ENCODE results near the gene STRADA. TPM values are rescaled to one million over a fixed set of nuclear protein-coding genes. Genes with fewer than 3 reads are reported as not detected.

STRADA gene
- total and polyA plus RNA-seq, 2 donors (not counting 3 experiments of a cell fraction or from before 2014, with no cell fraction given), result 47.0 to 53.6 TPM

DNA sequence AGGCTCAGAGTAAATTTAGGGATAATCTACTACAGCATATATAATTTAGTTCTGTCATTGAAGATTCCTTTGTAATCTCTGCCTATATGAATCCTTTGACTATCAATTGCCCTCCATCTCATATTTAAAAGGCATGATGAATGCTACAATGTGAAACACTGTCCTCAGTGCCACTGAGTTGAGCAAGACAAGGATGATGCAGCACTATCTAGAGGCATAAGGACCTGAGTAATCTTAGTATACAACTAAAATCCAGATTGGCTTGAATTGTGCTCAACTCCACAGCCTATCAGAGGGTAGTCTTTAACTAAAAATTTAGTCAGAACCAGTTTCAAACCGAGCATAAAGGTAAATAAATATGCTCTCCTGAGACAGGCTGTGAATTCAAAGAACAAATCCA, 11.6 kb upstream of the STRADA start:
- Histone ChIP-seq H3K4me2 (ENCODE audit: insufficient read depth, low read length) (no peak overlapping the region), H3K4me3 (replicated peaks in 1 of 3; ENCODE audit: insufficient read depth in 1 of 3, low read depth in 1 of 3, low read length in 3 of 3) (no peak overlapping the region), H3K4me1 (ENCODE audit: control insufficient read depth, extremely low read depth, insufficient read depth, low read length) (no peaks in the 10 kb centered on the region), H3K36me3 (ENCODE audit: control insufficient read depth in 2 of 2, extremely low read depth in 1 of 2, insufficient read depth in 2 of 2, low read length in 2 of 2) (peaks cover 19 to 22% of the 10 kb centered on the region in 2 experiments), H3K27ac (ENCODE audit: insufficient read depth, low read depth, low read length) (no peak overlapping the region), H4K20me1 (replicated peaks; ENCODE audit: control insufficient read depth, extremely low read depth, insufficient read depth, low read length) (no peaks in the 10 kb centered on the region), H3K79me2 (ENCODE audit: control insufficient read depth, insufficient read depth, low read length) (no peaks in the 10 kb centered on the region), H2AFZ (ENCODE audit: low read depth, low read length) (no peak overlapping the region), H3K9me1 (replicated peaks; ENCODE audit: control insufficient read depth, extremely low read depth, insufficient read depth, low read length) (no peaks in the 10 kb centered on the region), H3K9me3 (replicated peaks; ENCODE audit: control insufficient read depth, insufficient read depth, low read length) (no peaks in the 10 kb centered on the region), H3K27me3 (ENCODE audit: control insufficient read depth in 2 of 2, insufficient read depth in 2 of 2, low read length in 2 of 2) (no peaks in the 10 kb centered on the region), H3K9ac (replicated peaks; ENCODE audit: extremely low read depth, insufficient read depth, low read length) (no peak overlapping the region)
- dilution Hi-C loops (cut with MboI; ENCODE audit: extremely low pct_ligation_motif_present, low sequenced_read_pairs) (no loop called here), intact Hi-C loops (cut with micrococcal nuclease) (no loop called here)
- no peak for FAIRE-seq
- DNase-seq (ENCODE audit: low read depth, low spot score), result no peak
- BruUV-seq (replicated peaks), result no TSS peak
- no peak for TF ChIP-seq JUN (IDR thresholded peaks at IDR 0.05; ENCODE audit: borderline replicate concordance, insufficient read depth, insufficient read length, low read depth)
- no peak for TF ChIP-seq GATA2 (IDR thresholded peaks at IDR 0.05; ENCODE audit: insufficient read depth, insufficient read length, low read depth, low read length)
- TF ChIP-seq, protein P1, sequence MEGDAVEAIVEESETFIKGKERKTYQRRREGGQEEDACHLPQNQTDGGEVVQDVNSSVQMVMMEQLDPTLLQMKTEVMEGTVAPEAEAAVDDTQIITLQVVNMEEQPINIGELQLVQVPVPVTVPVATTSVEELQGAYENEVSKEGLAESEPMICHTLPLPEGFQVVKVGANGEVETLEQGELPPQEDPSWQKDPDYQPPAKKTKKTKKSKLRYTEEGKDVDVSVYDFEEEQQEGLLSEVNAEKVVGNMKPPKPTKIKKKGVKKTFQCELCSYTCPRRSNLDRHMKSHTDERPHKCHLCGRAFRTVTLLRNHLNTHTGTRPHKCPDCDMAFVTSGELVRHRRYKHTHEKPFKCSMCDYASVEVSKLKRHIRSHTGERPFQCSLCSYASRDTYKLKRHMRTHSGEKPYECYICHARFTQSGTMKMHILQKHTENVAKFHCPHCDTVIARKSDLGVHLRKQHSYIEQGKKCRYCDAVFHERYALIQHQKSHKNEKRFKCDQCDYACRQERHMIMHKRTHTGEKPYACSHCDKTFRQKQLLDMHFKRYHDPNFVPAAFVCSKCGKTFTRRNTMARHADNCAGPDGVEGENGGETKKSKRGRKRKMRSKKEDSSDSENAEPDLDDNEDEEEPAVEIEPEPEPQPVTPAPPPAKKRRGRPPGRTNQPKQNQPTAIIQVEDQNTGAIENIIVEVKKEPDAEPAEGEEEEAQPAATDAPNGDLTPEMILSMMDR (IDR thresholded peaks at IDR 0.05; ENCODE audit: extremely low read depth in 1 of 2, insufficient read depth in 1 of 2, low read depth in 1 of 2, low read length in 2 of 2), result no peak
- no peak for TF ChIP-seq POLR2AphosphoS5 (IDR thresholded peaks at IDR 0.05; ENCODE audit: insufficient read depth, low read depth, low read length)
- ChIA-PET CTCF (no interaction called here), POLR2A (no interaction called here)

- POLR2A ChIA-PET, result no interaction called here
- dilution Hi-C loops (cut with MboI; ENCODE audit: extremely low pct_ligation_motif_present, low sequenced_read_pairs), result no loop called here
- no peak overlapping the region for H2AFZ ChIP-seq (ENCODE audit: low read depth, low read length)
- H4K20me1 ChIP-seq (replicated peaks; ENCODE audit: control insufficient read depth, extremely low read depth, insufficient read depth, low read length), result no peaks in the 10 kb centered on the region
- no peak overlapping the region for H3K4me2 ChIP-seq (ENCODE audit: insufficient read depth, low read length)
- FAIRE-seq (no peak), DNase-seq (ENCODE audit: low read depth, low spot score) (no peak)
- no peak overlapping the region for H3K27ac ChIP-seq (ENCODE audit: insufficient read depth, low read depth, low read length)
- CTCF ChIA-PET, result no interaction called here
- no peaks in the 10 kb centered on the region for H3K9me3 ChIP-seq (replicated peaks; ENCODE audit: control insufficient read depth, insufficient read depth, low read length)
- no peaks in the 10 kb centered on the region for H3K4me1 ChIP-seq (ENCODE audit: control insufficient read depth, extremely low read depth, insufficient read depth, low read length)
- no peaks in the 10 kb centered on the region for H3K27me3 ChIP-seq (ENCODE audit: control insufficient read depth in 2 of 2, insufficient read depth in 2 of 2, low read length in 2 of 2)
- H3K79me2 ChIP-seq (ENCODE audit: control insufficient read depth, insufficient read depth, low read length), result no peaks in the 10 kb centered on the region
- TF ChIP-seq MYC (IDR thresholded peaks at IDR 0.05; ENCODE audit: low read depth, low read length) (no peak), POLR2A (IDR thresholded peaks at IDR 0.05; ENCODE audit: low read depth, low read length) (no peak), GATA2 (IDR thresholded peaks at IDR 0.05; ENCODE audit: insufficient read depth, insufficient read length, low read depth, low read length) (no peak), JUN (IDR thresholded peaks at IDR 0.05; ENCODE audit: borderline replicate concordance, insufficient read depth, insufficient read length, low read depth) (no peak), POLR2AphosphoS5 (IDR thresholded peaks at IDR 0.05; ENCODE audit: insufficient read depth, low read depth, low read length) (no peak), EZH2 (IDR thresholded peaks at IDR 0.05; ENCODE audit: borderline replicate concordance, low read depth, low read length, severe bottlenecking) (no peak)
- TF ChIP-seq, protein P2, sequence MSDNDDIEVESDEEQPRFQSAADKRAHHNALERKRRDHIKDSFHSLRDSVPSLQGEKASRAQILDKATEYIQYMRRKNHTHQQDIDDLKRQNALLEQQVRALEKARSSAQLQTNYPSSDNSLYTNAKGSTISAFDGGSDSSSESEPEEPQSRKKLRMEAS (IDR thresholded peaks at IDR 0.05; ENCODE audit: insufficient read depth, insufficient read length), result no peak
- TF ChIP-seq, protein P1 (IDR thresholded peaks at IDR 0.05; ENCODE audit: extremely low read depth in 1 of 2, insufficient read depth in 1 of 2, low read depth in 1 of 2, low read length in 2 of 2), result no peak
- H3K4me3 ChIP-seq (replicated peaks in 1 of 3; ENCODE audit: insufficient read depth in 1 of 3, low read depth in 1 of 3, low read length in 3 of 3), result no peak overlapping the region
- intact Hi-C loops (cut with micrococcal nuclease), result no loop called here
- no peaks in the 10 kb centered on the region for H3K9me1 ChIP-seq (replicated peaks; ENCODE audit: control insufficient read depth, extremely low read depth, insufficient read depth, low read length)
- H3K36me3 ChIP-seq (ENCODE audit: control insufficient read depth in 2 of 2, extremely low read depth in 1 of 2, insufficient read depth in 2 of 2, low read length in 2 of 2), result peaks cover 17 to 21% of the 10 kb centered on the region in 2 experiments
- H3K9ac ChIP-seq (replicated peaks; ENCODE audit: extremely low read depth, insufficient read depth, low read length), result no peak overlapping the region
- BruUV-seq (replicated peaks), result no TSS peak
Observed at GRCh38 chr17:63752707-63753106, 11.1 kb upstream of the STRADA start.

Measured in endothelial cell of umbilical vein (primary cell).